Natural killer cell (primary cell): ENCODE results near the gene TPBG. TPM values are rescaled to one million over a fixed set of nuclear protein-coding genes. Genes with fewer than 3 reads are reported as not detected.

Experiments
- ATAC-seq, 3 donors: fragments of 150-1000 bp in 2 of 3; fragments of 200-7000 bp in 1 of 3; cut with Tn5 transposase; 1 replicate in 1 of 3; 2 replicates in 2 of 3; pipeline ENCODE4 v1.10.0; 2021; ENCODE audit warnings: mild to moderate bottlenecking in 2 of 3, moderate library complexity in 2 of 3
- DNase-seq, 2 donors: peaks; one replicate each; pipeline versions ENCODE4 v3.0.0 to v3.0.0-alpha.2; 2013 to 2021; ENCODE audit warnings: mixed read lengths in 1 of 2
- H3K27ac ChIP-seq: one replicate; pipeline ENCODE4 v1.5.1; 2013; ENCODE audit warnings: mild to moderate bottlenecking, low read length
- H3K27me3 ChIP-seq: one replicate; pipeline ENCODE4 v1.6.1; 2013; ENCODE audit warnings: low read length; ENCODE audit not compliant: control insufficient read depth, insufficient read depth
- H3K36me3 ChIP-seq: one replicate; pipeline ENCODE4 v1.6.1; 2013; ENCODE audit warnings: low read length; ENCODE audit not compliant: control insufficient read depth, insufficient read depth
- H3K4me1 ChIP-seq: one replicate; pipeline ENCODE4 v1.6.1; 2013; ENCODE audit warnings: low read length; ENCODE audit not compliant: control insufficient read depth, insufficient read depth
- H3K4me3 ChIP-seq: one replicate; pipeline ENCODE4 v1.5.1; 2013; ENCODE audit warnings: low read length
- H3K9me3 ChIP-seq: one replicate; pipeline ENCODE4 v1.6.1; 2013; ENCODE audit warnings: low read length; ENCODE audit not compliant: control insufficient read depth, insufficient read depth
- H3K27ac Mint-ChIP-seq, 2 donors: one replicate each; pipeline ENCODE4 v1.8.0; 2022; ENCODE audit warnings: mild to moderate bottlenecking in 2 of 2, mixed read lengths in 2 of 2, moderate library complexity in 1 of 2
- H3K27me3 Mint-ChIP-seq, 2 donors: one replicate each; pipeline ENCODE4 v1.8.0; 2022; ENCODE audit warnings: low read depth in 2 of 2, mixed read lengths in 2 of 2
- H3K36me3 Mint-ChIP-seq: one replicate; pipeline ENCODE4 v1.8.0; 2022; ENCODE audit warnings: mixed read lengths
- H3K4me1 Mint-ChIP-seq, 2 donors: one replicate each; pipeline ENCODE4 v1.8.0; 2022; ENCODE audit warnings: mixed read lengths in 2 of 2
- H3K4me3 Mint-ChIP-seq: one replicate; pipeline ENCODE4 v1.8.0; 2022; ENCODE audit warnings: mild to moderate bottlenecking, moderate library complexity, mixed read lengths
- H3K9me3 Mint-ChIP-seq, 2 donors: one replicate each; pipeline ENCODE4 v1.8.0; 2022; ENCODE audit warnings: mixed read lengths in 2 of 2
- WGBS: methylation state at CpG from one replicate; pipeline ENCODE4 v1.1.7; 2013; ENCODE audit warnings: missing lambda C conversion rate; ENCODE audit not compliant: insufficient coverage; 5-methylcytosine and 5-hydroxymethylcytosine counted together
- intact Hi-C: fragments of 100-400 bp; cut with micrococcal nuclease; formaldehyde crosslinking; loops from one replicate; pipeline ENCODE4 v1.14.2; 2022
- total RNA-seq, 4 donors: library from RNA; stranded (reverse); fragments of 120-200 nt in 1 of 4; gene quantifications; one replicate each; pipeline versions ENCODE4 v1.2.3 to v1.2.4, GENCODE V29; 2013 to 2022
- TF ChIP-seq, protein P1 (sequence below): fragments of 200-600 bp; IDR thresholded peaks from one replicate; pipeline ENCODE4 v1.8.0; 2022; ENCODE audit warnings: antibody characterized with exemption

Gene TPBG
- total RNA-seq, 3 donors from 2014 or later (not counting 1 experiment from before 2014, with no cell fraction given), result 0.11 to 0.33 TPM; not detected in 1

DNA sequence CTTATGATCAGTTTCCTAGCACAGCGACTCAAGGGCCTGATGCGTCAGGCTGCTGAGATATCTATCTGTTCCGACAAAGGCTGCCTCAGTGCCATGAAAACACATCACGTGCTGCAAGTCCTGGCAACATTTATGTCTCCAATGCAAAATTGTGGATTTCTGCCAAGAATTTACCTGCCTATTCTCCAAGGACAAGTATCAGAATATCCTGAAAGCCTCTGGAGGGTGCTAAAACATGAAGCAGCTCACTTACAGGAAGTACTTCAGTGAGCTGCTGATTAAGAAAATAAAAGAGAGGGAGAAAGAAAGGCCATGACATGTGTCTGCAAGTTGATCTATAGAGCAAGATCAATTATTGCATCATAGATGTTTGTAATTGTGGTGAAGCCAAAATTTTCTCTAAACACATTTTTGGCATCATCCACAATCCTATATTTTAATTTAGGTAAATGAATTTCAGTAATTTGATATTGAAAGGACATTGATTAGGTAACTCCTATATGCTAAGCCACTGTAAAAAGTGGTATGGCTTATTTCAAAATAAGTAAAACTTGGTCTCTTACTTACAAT is 25.8 kb upstream of the TPBG start:
- Mint-ChIP-seq H3K4me3 (no peak overlapping the region), H3K9me3 (peaks cover 0 to 8% of the 10 kb centered on the region in 2 donors), H3K4me1 (no peaks in the 10 kb centered on the region), H3K36me3 (no peaks in the 10 kb centered on the region), H3K27me3 (peaks cover 0 to 2% of the 10 kb centered on the region in 2 donors), H3K27ac (no peak overlapping the region)
- ATAC-seq, result no peak
- DNase-seq, result no peak
- intact Hi-C loops, result no loop called here
- TF ChIP-seq, protein P1, sequence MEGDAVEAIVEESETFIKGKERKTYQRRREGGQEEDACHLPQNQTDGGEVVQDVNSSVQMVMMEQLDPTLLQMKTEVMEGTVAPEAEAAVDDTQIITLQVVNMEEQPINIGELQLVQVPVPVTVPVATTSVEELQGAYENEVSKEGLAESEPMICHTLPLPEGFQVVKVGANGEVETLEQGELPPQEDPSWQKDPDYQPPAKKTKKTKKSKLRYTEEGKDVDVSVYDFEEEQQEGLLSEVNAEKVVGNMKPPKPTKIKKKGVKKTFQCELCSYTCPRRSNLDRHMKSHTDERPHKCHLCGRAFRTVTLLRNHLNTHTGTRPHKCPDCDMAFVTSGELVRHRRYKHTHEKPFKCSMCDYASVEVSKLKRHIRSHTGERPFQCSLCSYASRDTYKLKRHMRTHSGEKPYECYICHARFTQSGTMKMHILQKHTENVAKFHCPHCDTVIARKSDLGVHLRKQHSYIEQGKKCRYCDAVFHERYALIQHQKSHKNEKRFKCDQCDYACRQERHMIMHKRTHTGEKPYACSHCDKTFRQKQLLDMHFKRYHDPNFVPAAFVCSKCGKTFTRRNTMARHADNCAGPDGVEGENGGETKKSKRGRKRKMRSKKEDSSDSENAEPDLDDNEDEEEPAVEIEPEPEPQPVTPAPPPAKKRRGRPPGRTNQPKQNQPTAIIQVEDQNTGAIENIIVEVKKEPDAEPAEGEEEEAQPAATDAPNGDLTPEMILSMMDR, result no peak
- H3K36me3 ChIP-seq, result no peaks in the 10 kb centered on the region
- H3K27ac ChIP-seq, result no peak overlapping the region
- peaks cover 7% of the 10 kb centered on the region for H3K9me3 ChIP-seq
- 93% methylated on average over 4 of the region's 4 CpGs for WGBS
- H3K27me3 ChIP-seq, result no peaks in the 10 kb centered on the region
- no peak overlapping the region for H3K4me3 ChIP-seq
- H3K4me1 ChIP-seq, result no peaks in the 10 kb centered on the region

DNA sequence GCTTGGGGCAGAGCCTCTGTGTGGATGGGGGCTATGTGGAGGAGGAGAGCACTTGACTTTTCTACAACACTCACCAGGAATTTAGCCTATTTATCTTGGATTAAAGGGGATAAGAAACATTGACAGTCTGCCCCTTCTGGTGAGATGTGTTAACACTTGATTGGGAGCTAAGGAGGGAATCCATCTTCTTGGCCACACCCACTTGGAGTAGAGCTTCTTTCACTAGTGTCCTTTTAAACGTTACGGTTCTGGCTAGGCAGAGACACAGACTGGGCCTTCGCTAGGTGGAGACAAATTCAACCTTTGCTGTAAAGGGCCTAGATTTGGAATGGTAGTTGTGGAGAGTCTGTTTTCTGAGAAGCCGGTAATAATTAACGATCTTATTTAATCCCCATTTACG is 15.5 kb upstream of the TPBG start:
- Mint-ChIP-seq H3K27me3 (no peaks in the 10 kb centered on the region), H3K4me1 (no peaks in the 10 kb centered on the region), H3K36me3 (no peaks in the 10 kb centered on the region), H3K27ac (no peak overlapping the region), H3K4me3 (no peak overlapping the region), H3K9me3 (peaks cover 3 to 5% of the 10 kb centered on the region in 2 donors)
- H3K4me1 ChIP-seq, result no peaks in the 10 kb centered on the region
- no peak overlapping the region for H3K27ac ChIP-seq
- no peaks in the 10 kb centered on the region for H3K9me3 ChIP-seq
- no peak overlapping the region for H3K4me3 ChIP-seq
- no peaks in the 10 kb centered on the region for H3K36me3 ChIP-seq
- ATAC-seq (no peak), DNase-seq (no peak)
- WGBS, result 96% methylated on average over 5 of the region's 6 CpGs
- intact Hi-C loops, result no loop called here
- TF ChIP-seq, protein P1, result no peak
- H3K27me3 ChIP-seq, result peaks cover 3% of the 10 kb centered on the region

DNA sequence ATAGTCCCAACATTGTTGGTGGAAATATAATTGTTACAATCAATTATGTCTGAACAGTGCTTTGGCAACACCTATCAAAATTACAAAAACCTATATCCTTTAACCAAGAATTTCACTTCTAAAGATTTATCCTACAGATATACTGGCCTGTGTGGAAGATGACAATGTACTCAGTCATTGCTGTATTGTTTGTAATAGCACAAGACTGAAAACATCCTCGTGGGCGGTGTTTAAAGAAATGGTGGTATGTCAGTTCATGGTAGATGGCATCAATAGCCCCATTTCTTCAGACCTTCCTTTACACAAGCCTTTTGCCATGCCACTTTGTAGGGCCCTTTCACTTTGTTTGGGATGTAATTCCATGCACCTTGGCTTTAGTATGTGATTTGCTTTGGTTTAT is 9.8 kb upstream of the TPBG start:
- Mint-ChIP-seq H3K27me3 (no peaks in the 10 kb centered on the region), H3K4me3 (no peak overlapping the region), H3K27ac (no peak overlapping the region), H3K4me1 (no peaks in the 10 kb centered on the region), H3K36me3 (no peaks in the 10 kb centered on the region), H3K9me3 (peaks cover 0 to 2% of the 10 kb centered on the region in 2 donors)
- DNase-seq (no peak), ATAC-seq (no peak)
- Histone ChIP-seq H3K36me3 (no peaks in the 10 kb centered on the region), H3K27ac (no peak overlapping the region), H3K27me3 (peaks cover 3% of the 10 kb centered on the region), H3K4me1 (no peaks in the 10 kb centered on the region), H3K9me3 (no peaks in the 10 kb centered on the region), H3K4me3 (no peak overlapping the region)
- WGBS, result 88% methylated on average over 2 of the region's 2 CpGs
- intact Hi-C loops, result no loop called here
- TF ChIP-seq, protein P1, result no peak

DNA sequence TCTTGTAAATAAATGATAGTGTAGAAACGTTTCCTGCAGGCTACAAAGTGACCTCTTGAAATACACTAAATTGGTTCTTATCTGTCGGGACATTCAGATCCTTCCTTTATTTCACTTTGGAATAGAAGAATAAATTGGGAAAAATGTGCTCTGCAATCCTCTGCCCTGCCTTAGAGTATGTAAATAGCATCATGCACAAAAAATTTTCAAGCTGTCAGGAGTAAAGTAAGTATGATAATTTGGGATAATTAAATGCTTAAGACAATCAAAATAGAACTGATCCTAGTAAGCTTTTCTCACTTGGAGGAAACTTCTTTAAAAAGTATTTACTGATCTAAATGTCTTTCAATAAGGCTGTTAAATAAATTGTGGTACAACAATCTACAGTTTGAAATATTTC is 3.1 kb upstream of the TPBG start:
- Mint-ChIP-seq H3K36me3 (no peaks in the 10 kb centered on the region), H3K27ac (no peak overlapping the region), H3K9me3 (no peaks in the 10 kb centered on the region), H3K27me3 (peaks cover 38% of the 10 kb centered on the region in 2 donors), H3K4me3 (no peak overlapping the region), H3K4me1 (peaks cover 0 to 20% of the 10 kb centered on the region in 2 donors)
- peaks cover 24% of the 10 kb centered on the region for H3K4me1 ChIP-seq
- H3K27me3 ChIP-seq, result peaks cover 20% of the 10 kb centered on the region
- TF ChIP-seq, protein P1, result no peak
- intact Hi-C loops, result no loop called here
- 57% methylated on average over 1 of the region's 2 CpGs for WGBS
- DNase-seq (no peak), ATAC-seq (no peak)
- no peaks in the 10 kb centered on the region for H3K36me3 ChIP-seq
- H3K4me3 ChIP-seq, result no peak overlapping the region
- no peaks in the 10 kb centered on the region for H3K9me3 ChIP-seq
- H3K27ac ChIP-seq, result no peak overlapping the region
